HL-60 (cell line): ENCODE data around the gene ACACA.

Experiments used
- DNase-seq, 2 experiments: peaks; one replicate each; pipeline ENCODE4 v3.0.0-alpha.2; 2010 to 2020; ENCODE audit warnings: low read depth in 1 of 2, low spot score in 1 of 2
- H3K27ac ChIP-seq: fragments of 250-450 bp; sonication (Bioruptor Pico); replicated peaks from 2 replicates; pipeline ENCODE4 v1.5.1; 2020; ENCODE audit warnings: mild to moderate bottlenecking, moderate library complexity
- H3K27me3 ChIP-seq: fragments of 250-450 bp; sonication (Bioruptor Pico); 2 replicates; pipeline ENCODE4 v1.5.1; 2021; ENCODE audit warnings: mild to moderate bottlenecking, moderate library complexity; ENCODE audit not compliant: insufficient read depth, poor library complexity, severe bottlenecking
- H3K4me3 ChIP-seq: replicated peaks from 2 replicates; pipeline ENCODE4 v1.5.1; 2011; ENCODE audit warnings: mild to moderate bottlenecking, control low read depth, low read length; ENCODE audit not compliant: insufficient read depth
- CTCF ChIP-seq: IDR thresholded peaks from one replicate; pipeline ENCODE4 v1.5.1; 2011; ENCODE audit warnings: low read length, control low read depth, inconsistent platforms; ENCODE audit not compliant: insufficient read depth
- GABPA ChIP-seq: IDR thresholded peaks from 2 replicates; pipeline ENCODE4 v1.6.1; 2012; ENCODE audit warnings: low read depth
- POLR2AphosphoS5 ChIP-seq: IDR thresholded peaks from 2 replicates; pipeline ENCODE4 v1.6.1; 2012; ENCODE audit warnings: low read depth
- REST ChIP-seq: IDR thresholded peaks from 2 replicates; pipeline ENCODE4 v1.6.1; 2012; ENCODE audit warnings: low read depth; ENCODE audit not compliant: insufficient replicate concordance
- SPI1 ChIP-seq: IDR thresholded peaks from 2 replicates; pipeline ENCODE4 v1.6.1; 2012; ENCODE audit warnings: low read depth, mild to moderate bottlenecking, borderline replicate concordance

The ACACA gene

GRCh38 chr17:37134050-37134449 lies 272.6 kb downstream of the ACACA start:
- Histone ChIP-seq H3K27me3 (no peaks in the 10 kb centered on the region), H3K4me3 (no peak overlapping the region), H3K27ac (no peak overlapping the region)
- DNase-seq = no peak
- TF ChIP-seq CTCF (no peak), POLR2AphosphoS5 (no peak), REST (no peak), GABPA (no peak), SPI1 (no peak)

GRCh38 chr17:37133136-37133535 lies 273.5 kb downstream of the ACACA start:
- Histone ChIP-seq H3K4me3 (no peak overlapping the region), H3K27ac (no peak overlapping the region), H3K27me3 (no peaks in the 10 kb centered on the region)
- TF ChIP-seq POLR2AphosphoS5 (no peak), CTCF (no peak), GABPA (no peak), SPI1 (no peak), REST (no peak)
- DNase-seq = no peak

- TF ChIP-seq CTCF (no peak), POLR2AphosphoS5 (no peak), GABPA (no peak), REST (no peak), SPI1 (no peak)
- Histone ChIP-seq H3K4me3 (no peak overlapping the region), H3K27ac (no peak overlapping the region), H3K27me3 (no peaks in the 10 kb centered on the region)
- no peak for DNase-seq
Measured at GRCh38 chr17:37131669-37132611, 274.7 kb downstream of the ACACA start.
